ENCODE measurements around the gene KRT6C.

DNA sequence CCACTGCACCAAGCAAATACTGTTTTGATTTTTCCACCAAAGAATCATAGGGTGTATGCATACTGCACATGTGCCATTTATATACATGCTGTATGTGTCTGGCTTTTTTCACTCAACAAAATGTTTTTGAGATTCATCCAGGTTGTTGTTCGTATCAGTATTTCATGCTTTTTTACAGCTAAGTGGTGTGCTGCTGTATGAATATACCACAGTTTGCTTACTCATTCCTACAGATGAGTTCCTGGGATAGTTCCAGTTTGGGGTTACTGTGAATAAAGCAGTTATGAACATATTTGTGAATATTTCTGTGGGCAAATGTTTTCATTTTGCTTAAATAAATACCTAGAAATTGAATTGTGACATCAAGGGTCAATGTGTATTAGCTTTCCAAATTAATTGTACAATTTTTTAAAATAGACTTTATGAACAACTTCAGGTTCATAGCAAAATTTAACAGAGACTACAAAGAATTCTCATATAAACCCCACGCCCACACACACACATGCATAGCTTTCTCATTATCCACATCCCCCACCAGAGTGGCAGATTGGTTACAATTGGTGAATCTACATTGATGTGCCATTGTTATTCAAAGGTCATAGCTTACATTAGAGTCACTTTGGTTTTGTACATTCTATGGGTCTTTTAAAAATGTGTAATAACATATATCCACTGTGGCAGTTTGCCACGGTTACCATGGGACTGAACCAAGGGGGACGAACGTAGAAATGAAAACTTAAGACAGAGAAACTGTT is 26.4 kb upstream of the KRT6C start:
- TF ChIP-seq, protein P1, sequence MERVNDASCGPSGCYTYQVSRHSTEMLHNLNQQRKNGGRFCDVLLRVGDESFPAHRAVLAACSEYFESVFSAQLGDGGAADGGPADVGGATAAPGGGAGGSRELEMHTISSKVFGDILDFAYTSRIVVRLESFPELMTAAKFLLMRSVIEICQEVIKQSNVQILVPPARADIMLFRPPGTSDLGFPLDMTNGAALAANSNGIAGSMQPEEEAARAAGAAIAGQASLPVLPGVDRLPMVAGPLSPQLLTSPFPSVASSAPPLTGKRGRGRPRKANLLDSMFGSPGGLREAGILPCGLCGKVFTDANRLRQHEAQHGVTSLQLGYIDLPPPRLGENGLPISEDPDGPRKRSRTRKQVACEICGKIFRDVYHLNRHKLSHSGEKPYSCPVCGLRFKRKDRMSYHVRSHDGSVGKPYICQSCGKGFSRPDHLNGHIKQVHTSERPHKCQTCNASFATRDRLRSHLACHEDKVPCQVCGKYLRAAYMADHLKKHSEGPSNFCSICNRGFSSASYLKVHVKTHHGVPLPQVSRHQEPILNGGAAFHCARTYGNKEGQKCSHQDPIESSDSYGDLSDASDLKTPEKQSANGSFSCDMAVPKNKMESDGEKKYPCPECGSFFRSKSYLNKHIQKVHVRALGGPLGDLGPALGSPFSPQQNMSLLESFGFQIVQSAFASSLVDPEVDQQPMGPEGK (CRISPR knock-in tag; IDR thresholded peaks at IDR 0.05; ENCODE audit: borderline replicate concordance): no peak
- TF ChIP-seq CSDC2 (CRISPR knock-in tag; IDR thresholded peaks at IDR 0.05): no peak
- no peak for TF ChIP-seq OSR1 (CRISPR knock-in tag; IDR thresholded peaks at IDR 0.05)
